ENCODE data around the gene EXOSC5. TPM values are rescaled to one million over a fixed set of nuclear protein-coding genes. Genes with fewer than 3 reads are reported as not detected.

Gene EXOSC5
- total and polyA plus RNA-seq, 2 of the 4 experiments (the other 2 are of a cell fraction), result 19.0 to 25.2 TPM

DNA sequence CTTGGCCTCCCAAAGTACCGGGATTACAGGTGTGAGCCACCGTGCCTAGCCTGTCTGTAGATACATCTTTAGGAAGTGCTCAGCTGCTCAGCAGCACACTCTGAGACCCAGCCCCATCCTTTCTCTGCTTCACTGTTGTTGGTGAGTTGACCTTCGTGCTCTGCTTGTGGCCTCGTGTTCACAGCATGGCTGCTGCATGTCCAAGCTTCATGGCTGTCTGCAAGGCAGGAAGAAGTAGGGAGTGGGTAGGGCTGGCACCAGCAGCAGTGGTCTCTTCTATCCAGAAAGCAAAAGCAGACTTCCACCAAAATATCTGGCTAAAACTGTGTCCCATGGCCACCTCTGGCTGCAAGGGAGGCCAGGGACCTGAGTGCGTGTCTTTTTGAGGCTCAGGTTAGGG is 15.8 kb upstream of the EXOSC5 start:
- no CpG with 5 or more reads among the region's 5 CpGs for WGBS, 2 experiments (ENCODE audit: extremely low coverage in 2 of 2, insufficient read length in 1 of 2)
- peaks cover 40% of the 10 kb centered on the region for H3K36me3 ChIP-seq (ENCODE audit: control insufficient read depth, insufficient read depth, low read length)
- no peak overlapping the region for H2AK5ac ChIP-seq (ENCODE audit: low read depth, low read length)
- in situ Hi-C loops (cut with MboI; ENCODE audit: low sequenced_read_pairs), result no loop called here
- no peaks in the 10 kb centered on the region for H3K9me3 ChIP-seq (ENCODE audit: control insufficient read depth, insufficient read depth, low read length)
- BruUV-seq (replicated peaks), result no TSS peak
- H3K79me1 ChIP-seq (ENCODE audit: low read depth in 1 of 2, low read length in 2 of 2), result no peaks in the 10 kb centered on the region; a peak in 1 of 4 replicates
- H3K18ac ChIP-seq (ENCODE audit: low read depth, low read length), result no peak overlapping the region
- peaks cover 4% of the 10 kb centered on the region for H3K4me1 ChIP-seq (ENCODE audit: control insufficient read depth, insufficient read depth, low read length)
- no peak overlapping the region for H4K91ac ChIP-seq (ENCODE audit: insufficient read depth, low read depth, low read length)
- H3K56ac ChIP-seq (ENCODE audit: extremely low read depth, insufficient read depth, low read length), result no peak overlapping the region
- DNase-seq, result no peak
- H2BK20ac ChIP-seq (ENCODE audit: low read depth, low read length), result no peak overlapping the region
- no peak overlapping the region for H4K8ac ChIP-seq (ENCODE audit: low read depth in 2 of 2, low read length in 2 of 2)
- ChIA-PET POLR2A (ENCODE audit: unreplicated experiment) (no interaction called here), CTCF (no interaction called here)
- H3K4me2 ChIP-seq (ENCODE audit: low read depth, low read length), result no peak overlapping the region
- intact Hi-C loops (cut with micrococcal nuclease), result no loop called here
- H2AK9ac ChIP-seq (replicated peaks; ENCODE audit: low read depth, low read length, poor library complexity), result no peak overlapping the region
- H3K14ac ChIP-seq (replicated peaks; ENCODE audit: low read depth, low read length), result no peak overlapping the region
- no peak for ATAC-seq (ENCODE audit: low read depth)
- H4K5ac ChIP-seq (ENCODE audit: low read depth, low read length), result no peak overlapping the region
- no peak overlapping the region for H3K23ac ChIP-seq (ENCODE audit: low read depth, low read length)
- H3K27ac ChIP-seq (ENCODE audit: insufficient read depth, low read length), result no peak overlapping the region
- no peak overlapping the region for H3K4me3 ChIP-seq (ENCODE audit: insufficient read depth, low read depth, low read length)
- H3K27me3 ChIP-seq (ENCODE audit: control insufficient read depth, insufficient read depth, low read length), result no peaks in the 10 kb centered on the region
- H3K4ac ChIP-seq (ENCODE audit: low read depth, low read length), result no peak overlapping the region
- H4K20me1 ChIP-seq (ENCODE audit: insufficient read depth, low read length), result no peaks in the 10 kb centered on the region
- H3K9ac ChIP-seq (ENCODE audit: low read depth, low read length), result no peak overlapping the region
- no peak for TF ChIP-seq CHD1 (IDR thresholded peaks at IDR 0.05; ENCODE audit: low read depth, low read length)
- no peak for TF ChIP-seq CEBPB (IDR thresholded peaks at IDR 0.05; ENCODE audit: low read depth, low read length)
- TF ChIP-seq, protein P1, sequence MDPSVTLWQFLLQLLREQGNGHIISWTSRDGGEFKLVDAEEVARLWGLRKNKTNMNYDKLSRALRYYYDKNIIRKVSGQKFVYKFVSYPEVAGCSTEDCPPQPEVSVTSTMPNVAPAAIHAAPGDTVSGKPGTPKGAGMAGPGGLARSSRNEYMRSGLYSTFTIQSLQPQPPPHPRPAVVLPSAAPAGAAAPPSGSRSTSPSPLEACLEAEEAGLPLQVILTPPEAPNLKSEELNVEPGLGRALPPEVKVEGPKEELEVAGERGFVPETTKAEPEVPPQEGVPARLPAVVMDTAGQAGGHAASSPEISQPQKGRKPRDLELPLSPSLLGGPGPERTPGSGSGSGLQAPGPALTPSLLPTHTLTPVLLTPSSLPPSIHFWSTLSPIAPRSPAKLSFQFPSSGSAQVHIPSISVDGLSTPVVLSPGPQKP (IDR thresholded peaks at IDR 0.05; ENCODE audit: borderline replicate concordance, low read depth, low read length), result no peak
- no peak for TF ChIP-seq MXI1 (IDR thresholded peaks at IDR 0.05; ENCODE audit: borderline replicate concordance, low read depth, low read length)
- TF ChIP-seq RAD21 (IDR thresholded peaks at IDR 0.05; ENCODE audit: low read length), result no peak
- no peak for TF ChIP-seq BHLHE40 (IDR thresholded peaks at IDR 0.05; ENCODE audit: low read depth, low read length)
- TF ChIP-seq, protein P2, sequence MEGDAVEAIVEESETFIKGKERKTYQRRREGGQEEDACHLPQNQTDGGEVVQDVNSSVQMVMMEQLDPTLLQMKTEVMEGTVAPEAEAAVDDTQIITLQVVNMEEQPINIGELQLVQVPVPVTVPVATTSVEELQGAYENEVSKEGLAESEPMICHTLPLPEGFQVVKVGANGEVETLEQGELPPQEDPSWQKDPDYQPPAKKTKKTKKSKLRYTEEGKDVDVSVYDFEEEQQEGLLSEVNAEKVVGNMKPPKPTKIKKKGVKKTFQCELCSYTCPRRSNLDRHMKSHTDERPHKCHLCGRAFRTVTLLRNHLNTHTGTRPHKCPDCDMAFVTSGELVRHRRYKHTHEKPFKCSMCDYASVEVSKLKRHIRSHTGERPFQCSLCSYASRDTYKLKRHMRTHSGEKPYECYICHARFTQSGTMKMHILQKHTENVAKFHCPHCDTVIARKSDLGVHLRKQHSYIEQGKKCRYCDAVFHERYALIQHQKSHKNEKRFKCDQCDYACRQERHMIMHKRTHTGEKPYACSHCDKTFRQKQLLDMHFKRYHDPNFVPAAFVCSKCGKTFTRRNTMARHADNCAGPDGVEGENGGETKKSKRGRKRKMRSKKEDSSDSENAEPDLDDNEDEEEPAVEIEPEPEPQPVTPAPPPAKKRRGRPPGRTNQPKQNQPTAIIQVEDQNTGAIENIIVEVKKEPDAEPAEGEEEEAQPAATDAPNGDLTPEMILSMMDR (conservative IDR thresholded peaks at IDR 0.05; ENCODE audit: low read depth, low read length), result no peak
- no peak for TF ChIP-seq MAFK (IDR thresholded peaks at IDR 0.05; ENCODE audit: low read depth, low read length)
- TF ChIP-seq RCOR1 (IDR thresholded peaks at IDR 0.05; ENCODE audit: insufficient replicate concordance, low read length), result no peak
- no peak for TF ChIP-seq SMC3 (IDR thresholded peaks at IDR 0.05; ENCODE audit: low read depth, low read length)
- TF ChIP-seq MAZ (IDR thresholded peaks at IDR 0.05; ENCODE audit: borderline replicate concordance, low read depth, low read length), result no peak
- TF ChIP-seq POLR2A (IDR thresholded peaks at IDR 0.05; ENCODE audit: low read depth, low read length), result no peak
- no peak for TF ChIP-seq NFE2L2 (IDR thresholded peaks at IDR 0.05; ENCODE audit: low read depth, low read length)
- TF ChIP-seq FOS (IDR thresholded peaks at IDR 0.05; ENCODE audit: low read depth, low read length), result no peak
- no peak overlapping the region for H2BK15ac ChIP-seq (ENCODE audit: low read depth, low read length)
- dilution Hi-C loops (cut with HindIII; ENCODE audit: low sequenced_read_pairs, unreplicated experiment), result no loop called here
- H2AFZ ChIP-seq (replicated peaks; ENCODE audit: low read length, poor library complexity), result no peak overlapping the region
- H2BK5ac ChIP-seq (ENCODE audit: low read depth, low read length, poor library complexity, severe bottlenecking), result no peak overlapping the region
- no peaks in the 10 kb centered on the region; the same call in 1 of the 2 replicates for H3K9me1 ChIP-seq (ENCODE audit: insufficient read depth, low read length)
- no peak overlapping the region for H2BK120ac ChIP-seq (ENCODE audit: low read depth, low read length)
